ENCODE results near the gene BTBD16. TPM values are rescaled to one million over a fixed set of nuclear protein-coding genes. Genes with fewer than 3 reads are reported as not detected.

Gene BTBD16
- total RNA-seq, 1 experiment from 2014 or later, result 0.82 TPM

GRCh38 chr10:122264436-122264835, 6.7 kb upstream of the BTBD16 start:
- intact Hi-C loops (cut with micrococcal nuclease; ENCODE audit: unreplicated experiment), result no loop called here
- H3K27me3 ChIP-seq (ENCODE audit: control insufficient read depth, insufficient read depth, low read length), result no peaks in the 10 kb centered on the region
- peaks cover 7% of the 10 kb centered on the region; the same call in 1 of the 2 replicates for H3K9me3 ChIP-seq (ENCODE audit: control insufficient read depth, insufficient read depth, low read depth, low read length)
- H3K4me3 ChIP-seq (ENCODE audit: low read depth in 2 of 2, low read length in 2 of 2), result no peak overlapping the region
- H3K27ac ChIP-seq (ENCODE audit: low read length), result no peak overlapping the region
- H3K36me3 ChIP-seq (ENCODE audit: control insufficient read depth, insufficient read depth, low read length), result no peaks in the 10 kb centered on the region; the same call in 1 of the 2 replicates
- TF ChIP-seq POLR2AphosphoS5 (IDR thresholded peaks at IDR 0.05; ENCODE audit: low read depth, low read length), result no peak
- BruUV-seq (replicated peaks), result no TSS peak
- CTCF ChIA-PET, result interaction anchor here (1.3 kb wide), 1 partner anchor 15 kb away, joined by 4 read pairs; no protein-coding TSS in a partner anchor
- ATAC-seq, result no peak
- DNase-seq (ENCODE audit: low read depth, low spot score), result no peak
- H3K4me1 ChIP-seq (ENCODE audit: control insufficient read depth, insufficient read depth, low read length), result no peaks in the 10 kb centered on the region
- in situ Hi-C loops (cut with HindIII; ENCODE audit: low pct_unique_long_range_greater_than_20kb, low sequenced_read_pairs), result no loop called here
- POLR2A ChIA-PET, result interaction anchor here (0.6 kb wide), 1 partner anchor 186 kb away, joined by 3 read pairs; no protein-coding TSS in a partner anchor

DNA sequence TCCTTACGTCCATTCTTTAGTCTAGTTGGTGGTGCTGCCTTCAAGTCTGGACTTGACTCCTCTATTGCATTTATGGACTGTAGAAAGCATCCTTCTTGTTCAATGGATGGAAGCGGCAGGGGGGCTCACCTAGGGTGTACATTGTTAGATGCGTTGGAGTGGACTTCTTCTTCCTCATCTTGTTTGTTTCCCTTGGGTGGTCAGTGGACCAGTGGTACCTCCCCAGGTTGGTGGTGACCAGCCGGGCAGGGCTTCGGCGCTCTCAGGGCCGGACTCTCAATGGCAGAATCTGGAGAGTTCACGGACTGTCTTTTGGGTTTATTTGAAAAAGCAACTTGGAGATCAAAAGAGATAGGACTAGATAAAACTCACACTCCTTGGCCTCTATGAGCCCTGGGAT, 6.2 kb upstream of the BTBD16 start:
- H3K9me3 ChIP-seq (ENCODE audit: control insufficient read depth, insufficient read depth, low read depth, low read length), result peaks cover 7% of the 10 kb centered on the region; the same call in 1 of the 2 replicates
- CTCF ChIA-PET, result no interaction called here
- no peaks in the 10 kb centered on the region for H3K4me1 ChIP-seq (ENCODE audit: control insufficient read depth, insufficient read depth, low read length)
- H3K27ac ChIP-seq (ENCODE audit: low read length), result no peak overlapping the region
- H3K36me3 ChIP-seq (ENCODE audit: control insufficient read depth, insufficient read depth, low read length), result no peaks in the 10 kb centered on the region; the same call in 1 of the 2 replicates
- H3K4me3 ChIP-seq (ENCODE audit: low read depth in 2 of 2, low read length in 2 of 2), result no peak overlapping the region
- ATAC-seq (no peak), DNase-seq (ENCODE audit: low read depth, low spot score) (no peak)
- POLR2A ChIA-PET, result no interaction called here
- no peaks in the 10 kb centered on the region for H3K27me3 ChIP-seq (ENCODE audit: control insufficient read depth, insufficient read depth, low read length)
- TF ChIP-seq SIN3A (IDR thresholded peaks at IDR 0.05; ENCODE audit: borderline replicate concordance, insufficient read depth, low read depth, low read length) (no peak), POLR2AphosphoS5 (IDR thresholded peaks at IDR 0.05; ENCODE audit: low read depth, low read length) (no peak), CTCF (IDR thresholded peaks at IDR 0.05) (no peak), REST (IDR thresholded peaks at IDR 0.05; ENCODE audit: insufficient read depth in 1 of 2, low read depth in 2 of 2, low read length in 1 of 2) (no peak), TCF7L2 (IDR thresholded peaks at IDR 0.05; ENCODE audit: low read depth, low read length) (no peak)
- no TSS peak for BruUV-seq (replicated peaks)
- intact Hi-C loops (cut with micrococcal nuclease; ENCODE audit: unreplicated experiment) (no loop called here), in situ Hi-C loops (cut with HindIII; ENCODE audit: low pct_unique_long_range_greater_than_20kb, low sequenced_read_pairs) (no loop called here)

- Histone ChIP-seq H3K27ac (ENCODE audit: low read length) (no peak overlapping the region), H3K4me3 (ENCODE audit: low read depth in 2 of 2, low read length in 2 of 2) (no peak overlapping the region), H3K27me3 (ENCODE audit: control insufficient read depth, insufficient read depth, low read length) (no peaks in the 10 kb centered on the region), H3K4me1 (ENCODE audit: control insufficient read depth, insufficient read depth, low read length) (no peaks in the 10 kb centered on the region), H3K36me3 (ENCODE audit: control insufficient read depth, insufficient read depth, low read length) (no peaks in the 10 kb centered on the region; the same call in 1 of the 2 replicates), H3K9me3 (ENCODE audit: control insufficient read depth, insufficient read depth, low read depth, low read length) (peaks cover 7% of the 10 kb centered on the region; the same call in 1 of the 2 replicates)
- ChIA-PET POLR2A (no interaction called here), CTCF (no interaction called here)
- no peak for TF ChIP-seq CTCF (IDR thresholded peaks at IDR 0.05)
- DNase-seq (ENCODE audit: low read depth, low spot score) (no peak), ATAC-seq (no peak)
- intact Hi-C loops (cut with micrococcal nuclease; ENCODE audit: unreplicated experiment), result no loop called here
- in situ Hi-C loops (cut with HindIII; ENCODE audit: low pct_unique_long_range_greater_than_20kb, low sequenced_read_pairs), result no loop called here
- TSS peak; percentile 38 for BruUV-seq (replicated peaks)
Observed at GRCh38 chr10:122265896-122266295, 5.2 kb upstream of the BTBD16 start.

All from Panc1 (cell line).